K562 (cell line): ENCODE results near the gene TBC1D25. TPM values are rescaled to one million over a fixed set of nuclear protein-coding genes. Genes with fewer than 3 reads are reported as not detected.

Experiments used
- BRF2 ChIP-seq: IDR thresholded peaks from 3 replicates; pipeline ENCODE4 v1.6.1; 2011; ENCODE audit warnings: borderline replicate concordance, mild to moderate bottlenecking; ENCODE audit not compliant: insufficient read length, insufficient read depth
- ELK3 ChIP-seq: fragments of 450-650 bp; formaldehyde crosslinking; IDR thresholded peaks from 2 replicates; pipeline ENCODE4 v1.4.0; 2020; ENCODE audit warnings: mild to moderate bottlenecking
- ETV5 ChIP-seq: sonication (generic); formaldehyde crosslinking; IDR thresholded peaks from 2 replicates; pipeline ENCODE4 v1.4.0; 2020; ENCODE audit warnings: low read depth, mild to moderate bottlenecking, missing genetic modification reagents
- FOXM1 ChIP-seq, 2 experiments: fragments of 450-650 bp in 1 of 2; sonication (generic) in 1 of 2; formaldehyde crosslinking in 1 of 2; IDR thresholded peaks; 2 replicates each; pipeline versions ENCODE4 v1.6.1 to v1.9.0; 2017 to 2022; ENCODE audit warnings: low read depth in 2 of 2, mild to moderate bottlenecking in 2 of 2, missing genetic modification reagents in 1 of 2, moderate library complexity in 1 of 2
- NBN ChIP-seq: fragments of 450-650 bp; IDR thresholded peaks from 2 replicates; pipeline ENCODE4 v1.6.1; 2016; ENCODE audit warnings: low read depth, mild to moderate bottlenecking
- NFIX ChIP-seq: fragments of 250-450 bp; sonication (Bioruptor Pico); IDR thresholded peaks from 2 replicates; pipeline ENCODE4 v1.4.0; 2020; ENCODE audit warnings: low read depth, mild to moderate bottlenecking, moderate library complexity
- PHF20 ChIP-seq: fragments of 450-650 bp; IDR thresholded peaks from 2 replicates; pipeline ENCODE4 v1.6.1; 2018; ENCODE audit not compliant: partially characterized antibody
- PHF21A ChIP-seq: fragments of 450-650 bp; IDR thresholded peaks from 2 replicates; pipeline ENCODE4 v1.6.1; 2017; ENCODE audit warnings: low read depth, borderline replicate concordance
- POLR2A ChIP-seq: fragments of 450-650 bp; conservative IDR thresholded peaks from 2 replicates; pipeline ENCODE4 v1.6.1; 2016
- RBBP5 ChIP-seq: fragments of 200-600 bp; sonication (generic); IDR thresholded peaks from 2 replicates; pipeline ENCODE4 v1.6.1; 2012; ENCODE audit warnings: borderline replicate concordance, mild to moderate bottlenecking, low read length, control low read depth, inconsistent platforms; ENCODE audit not compliant: insufficient read depth, poor library complexity, severe bottlenecking
- RBM39 ChIP-seq: fragments of 200-400 bp; formaldehyde crosslinking; optimal IDR thresholded peaks from 2 replicates; pipeline ENCODE3; 2018; ENCODE audit warnings: low read depth, low read length
- SIN3A ChIP-seq, 2 experiments: fragments of 150-350 bp in 1 of 2; IDR thresholded peaks; 2 replicates each; pipeline ENCODE4 v1.6.1; 2011 to 2016; ENCODE audit warnings: borderline replicate concordance in 2 of 2, low read depth in 2 of 2, low read length in 2 of 2, mild to moderate bottlenecking in 2 of 2, moderate library complexity in 2 of 2; ENCODE audit not compliant: control insufficient read depth in 1 of 2
- SMARCA4 ChIP-seq: fragments of 450-650 bp; IDR thresholded peaks from 2 replicates; pipeline ENCODE4 v1.6.1; 2016
- STAT5A ChIP-seq: IDR thresholded peaks from 2 replicates; pipeline ENCODE4 v1.6.1; 2012; ENCODE audit warnings: low read length, inconsistent platforms, borderline replicate concordance
- TAF1 ChIP-seq: IDR thresholded peaks from 2 replicates; pipeline ENCODE4 v1.6.1; 2011; ENCODE audit warnings: mild to moderate bottlenecking, low read length, moderate library complexity; ENCODE audit not compliant: insufficient read depth, control insufficient read depth, severe bottlenecking; ENCODE audit errors: extremely low read depth
- TRIM24 ChIP-seq, 2 experiments: fragments of 450-650 bp; IDR thresholded peaks; 2 replicates each; pipeline ENCODE4 v1.6.1; 2016
- U2AF1 ChIP-seq: fragments of 200-400 bp; formaldehyde crosslinking; optimal IDR thresholded peaks from 2 replicates; pipeline ENCODE3; 2017; ENCODE audit warnings: mild to moderate bottlenecking, low read depth, low read length, moderate library complexity
- XRCC3 ChIP-seq: fragments of 450-650 bp; IDR thresholded peaks from 2 replicates; pipeline ENCODE4 v1.6.1; 2017; ENCODE audit warnings: mild to moderate bottlenecking, moderate library complexity
- ZBTB1 ChIP-seq: sonication (generic); formaldehyde crosslinking; IDR thresholded peaks from 2 replicates; pipeline ENCODE4 v1.8.1; 2023; ENCODE audit warnings: missing genetic modification reagents, low read depth, mild to moderate bottlenecking, borderline replicate concordance
- ZC3H4 ChIP-seq: sonication (generic); formaldehyde crosslinking; IDR thresholded peaks from 2 replicates; pipeline ENCODE4 v1.9.0; 2021; ENCODE audit warnings: missing genetic modification reagents, borderline replicate concordance
- ZNF121 ChIP-seq: sonication (generic); formaldehyde crosslinking; conservative IDR thresholded peaks from 2 replicates; pipeline ENCODE4 v1.8.0; 2022; ENCODE audit warnings: missing genetic modification reagents
- ZNF217 ChIP-seq: sonication (generic); formaldehyde crosslinking; IDR thresholded peaks from 2 replicates; pipeline ENCODE4 v1.8.0; 2022; ENCODE audit warnings: mild to moderate bottlenecking, missing genetic modification reagents
- ZNF280B ChIP-seq: fragments of 250-450 bp; sonication (Bioruptor Pico); IDR thresholded peaks from 2 replicates; pipeline ENCODE4 v1.5.1; 2021; ENCODE audit warnings: mild to moderate bottlenecking
- ZNF551 ChIP-seq: fragments of 250-450 bp; sonication (Bioruptor Pico); IDR thresholded peaks from 2 replicates; pipeline ENCODE4 v1.5.0; 2021; ENCODE audit warnings: mild to moderate bottlenecking, moderate library complexity
- ZNF764 ChIP-seq: fragments of 250-450 bp; sonication (Bioruptor Pico); IDR thresholded peaks from 2 replicates; pipeline ENCODE4 v1.4.0; 2020; ENCODE audit warnings: low read depth, mild to moderate bottlenecking, moderate library complexity
- ZNF77 ChIP-seq: fragments of 250-450 bp; sonication (Bioruptor Pico); IDR thresholded peaks from 2 replicates; pipeline ENCODE4 v1.5.0; 2020
- polyA plus RNA-seq, 8 experiments: library from polyadenylated mRNA; depleted of rRNA in 4 of 8; stranded (reverse) in 5 of 8; unstranded in 3 of 8; fragments of >200 nt; fragmentation: Nextera tagmentation in 2 of 8; fragmentation: Illumina TruSeq in 1 of 8; extraction: Ambion mirVana in 2 of 8; extraction: Trizol in 1 of 8; gene quantifications; 2 replicates each; pipeline versions ENCODE4 v1.2.1 to v1.2.3, GENCODE V29; 2011 to 2014; ENCODE audit warnings: inconsistent platforms in 1 of 8, missing spikeins in 1 of 8
- total RNA-seq, 7 experiments: library from RNA; depleted of rRNA in 6 of 7; stranded (reverse); fragments of >200 nt in 6 of 7; fragmentation: Illumina TruSeq in 2 of 7; extraction: Trizol in 2 of 7; gene quantifications; 2 replicates each; pipeline versions ENCODE4 v1.2.1 to v1.2.3, GENCODE V29; 2011 to 2021; ENCODE audit warnings: low replicate concordance in 1 of 7

TBC1D25 gene
- total and polyA plus RNA-seq, 9 of the 15 experiments (the other 6 are each of a cell fraction or from before 2014, with no cell fraction given) = 0.62 to 10.6 (median 3.9) TPM

- TF ChIP-seq ZNF280B (no peak), ELK3 (CRISPR knock-in tag) (no peak), TRIM24 (IDR thresholded peaks at IDR 0.05) (peak in 1 of 2 experiments; percentile 41; a peak in 1 of 4 replicates), SMARCA4 (peak; percentile 50; the same call in 1 of the 2 replicates), ZC3H4 (CRISPR knock-in tag) (no peak), STAT5A (no peak), ZNF764 (CRISPR knock-in tag) (no peak), BRF2 (no peak), NBN (0 out of 2 replicates have a peak, but pooled peaks have one; percentile 24), TAF1 (peak; percentile 72), RBM39 (no peak), U2AF1 (no peak), NFIX (CRISPR knock-in tag) (no peak), ZNF121 (no peak), POLR2A (peak; percentile 77), ZBTB1 (no peak), ETV5 (CRISPR knock-in tag) (no peak), PHF20 (no peak), SIN3A (IDR thresholded peaks at IDR 0.05; ENCODE audit: borderline replicate concordance in 2 of 2, control insufficient read depth in 1 of 2, low read depth in 2 of 2, low read length in 2 of 2) (no peak; a peak in 1 of 4 replicates), ZNF551 (CRISPR knock-in tag) (no peak), XRCC3 (no peak), FOXM1 (IDR thresholded peaks at IDR 0.05; ENCODE audit: low read depth) (0 out of 2 replicates have a peak, but pooled peaks have one; percentile 23), FOXM1 (CRISPR knock-in tag; IDR thresholded peaks at IDR 0.05; ENCODE audit: low read depth) (no peak), PHF21A (no peak), ZNF217 (no peak), RBBP5 (peak; percentile 27), ZNF77 (CRISPR knock-in tag) (no peak)
Observed at GRCh38 chrX:48521353-48522243, 17.9 kb upstream of the TBC1D25 start, which contains the start of gene EBP (continued).
